Islet of Langerhans (tissue), 1 donor: ENCODE measurements around the gene SERP2.

Source experiments
- FAIRE-seq: peaks from one replicate; lab custom pipeline; 2011; peaks lifted over from hg19 to GRCh38; lab: Jason Lieb, UNC

The SERP2 gene

DNA sequence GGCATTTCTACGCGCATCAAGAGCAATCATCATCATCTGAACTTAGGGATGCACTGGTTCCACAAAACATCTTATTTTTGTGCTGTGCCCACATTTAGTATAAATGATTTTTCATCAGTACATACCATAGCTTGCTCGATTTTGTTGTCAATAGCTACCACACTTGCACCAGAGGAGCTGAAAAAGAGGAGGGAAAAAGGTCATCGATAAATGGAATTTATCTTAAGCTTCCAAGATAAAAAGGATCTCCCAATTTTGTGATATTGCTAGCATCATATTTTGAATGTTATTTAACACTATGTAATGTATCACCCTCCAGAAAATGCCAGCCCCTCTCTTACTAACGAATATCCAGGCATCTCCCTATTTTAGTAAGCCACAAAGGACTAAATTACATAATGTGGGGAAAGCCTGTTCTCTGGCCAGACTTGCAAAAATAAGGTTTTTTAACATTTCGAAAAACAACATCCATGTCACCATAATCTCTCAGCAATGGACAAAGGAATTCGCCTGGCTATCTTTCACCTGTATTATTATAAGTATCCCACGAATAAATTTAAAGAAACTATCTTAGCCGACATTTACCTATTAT lies 62.4 kb downstream of the SERP2 start:
- FAIRE-seq: peak; percentile 94

DNA sequence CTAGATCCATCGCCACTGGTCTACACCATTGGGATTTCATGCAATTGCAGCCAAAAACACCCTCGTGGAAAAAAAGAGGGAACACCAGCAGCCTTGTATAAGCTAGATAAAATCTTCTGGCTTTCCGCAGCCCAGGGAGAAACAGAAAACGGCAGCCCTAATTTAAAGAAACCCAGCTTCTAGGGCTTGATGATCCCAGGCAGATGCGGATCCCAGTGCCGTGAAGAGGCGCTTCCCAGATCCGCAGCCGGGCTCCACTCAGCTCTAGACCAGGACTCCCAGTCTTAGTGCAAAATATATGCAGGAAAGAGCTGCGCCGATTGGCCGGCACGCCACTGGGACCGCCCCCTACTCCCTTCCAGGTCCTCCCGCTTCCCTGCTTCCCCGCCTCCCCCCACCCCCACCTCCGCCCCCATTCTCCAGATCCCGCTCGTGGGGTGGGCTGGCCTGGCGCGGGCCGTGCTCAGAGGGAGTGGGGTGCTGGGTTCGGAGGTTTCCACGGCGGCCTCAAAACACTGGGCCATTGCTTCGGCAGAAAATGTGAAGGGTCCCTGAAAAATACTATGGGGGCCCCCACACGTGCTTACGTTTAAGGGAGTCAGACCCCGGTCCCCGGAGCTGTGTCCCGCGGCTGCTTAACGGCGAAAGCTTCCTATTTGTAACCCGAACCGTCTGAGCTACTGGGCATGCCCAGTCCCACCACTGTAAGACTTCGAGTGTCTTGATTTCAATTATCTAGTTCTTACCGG lies 63.1 kb downstream of the SERP2 start:
- peak; percentile 78 for FAIRE-seq

DNA sequence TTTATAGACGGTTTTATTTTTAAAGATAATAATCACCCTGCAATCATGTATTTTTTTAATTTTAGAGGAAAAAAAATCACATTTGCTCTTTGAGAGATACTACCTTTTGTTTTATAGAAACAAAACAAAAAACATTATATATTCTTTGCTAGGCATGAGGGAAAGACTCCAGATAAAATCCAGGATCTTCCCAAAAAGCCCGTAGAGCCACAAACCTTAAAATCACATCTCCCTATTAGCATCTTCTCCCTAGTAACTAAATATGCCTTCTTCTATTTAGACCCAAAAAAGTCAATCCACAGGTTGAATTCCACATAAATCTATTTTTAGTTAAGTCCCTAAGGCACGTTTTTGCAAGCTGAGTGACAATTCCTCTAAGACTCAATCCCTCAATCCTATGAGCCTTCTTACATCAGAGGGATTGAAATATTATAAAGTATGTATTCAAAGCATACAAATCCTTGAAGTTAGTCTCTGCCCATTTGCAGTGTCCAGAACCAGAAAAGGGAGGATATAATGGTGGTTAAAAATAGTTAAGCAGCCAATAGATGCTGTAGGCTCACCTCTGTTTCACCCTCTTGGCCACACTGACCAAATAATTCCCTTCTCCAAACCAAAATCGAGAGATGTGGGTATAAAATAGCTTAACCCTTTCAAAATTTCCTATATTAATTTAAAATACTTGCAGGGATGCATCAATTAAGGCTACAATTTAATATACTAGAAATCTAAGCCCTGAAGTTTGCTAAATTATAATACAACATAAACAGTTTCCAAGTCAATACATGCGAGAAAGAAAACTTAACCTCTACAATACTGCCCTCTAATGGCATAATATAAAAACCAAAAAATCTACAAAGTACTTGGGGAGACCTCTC lies 64.0 kb downstream of the SERP2 start:
- peak; percentile 100 for FAIRE-seq

DNA sequence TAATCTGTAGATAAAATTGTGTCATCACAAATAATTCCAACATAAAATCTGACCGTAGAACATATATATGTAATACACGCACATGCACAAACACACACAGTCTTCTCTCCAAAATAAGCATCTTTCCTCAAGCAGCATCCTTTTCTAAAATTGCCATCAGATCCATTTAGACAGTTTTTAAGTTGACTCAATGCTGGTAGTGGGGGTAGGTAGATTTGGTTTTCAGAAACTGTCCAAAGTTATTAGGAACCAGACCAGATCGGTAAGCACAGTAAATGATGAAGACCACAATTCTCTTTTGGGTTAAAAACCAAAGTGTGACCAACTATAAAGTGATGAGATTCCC lies 64.6 kb downstream of the SERP2 start:
- no peak for FAIRE-seq

DNA sequence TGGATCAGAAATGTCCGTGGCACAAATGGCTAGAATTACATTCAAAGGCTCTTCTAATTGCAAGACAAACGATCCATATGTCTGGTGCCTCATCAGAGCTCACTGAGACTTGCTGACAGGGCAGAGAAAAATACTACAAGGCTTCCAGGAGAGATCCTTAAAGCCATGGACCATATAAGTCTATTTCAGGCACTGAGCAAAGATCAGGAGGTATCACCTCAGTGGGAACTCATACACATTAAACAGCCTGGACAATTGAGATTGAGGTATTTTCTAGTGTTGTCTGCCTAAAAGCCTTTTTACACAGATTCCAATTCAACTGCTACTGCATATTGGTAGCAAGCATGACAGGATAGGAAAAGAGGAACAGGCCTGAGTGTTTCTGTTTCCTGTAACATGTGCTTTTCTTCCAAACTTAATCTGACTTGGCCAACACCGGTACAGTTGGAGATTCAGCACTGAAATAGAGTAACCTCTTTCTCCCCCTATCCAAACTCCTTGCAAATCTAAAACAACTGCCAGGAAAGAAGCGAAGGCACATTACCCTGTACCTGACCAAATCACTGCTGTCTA lies 65.9 kb downstream of the SERP2 start:
- no peak for FAIRE-seq

DNA sequence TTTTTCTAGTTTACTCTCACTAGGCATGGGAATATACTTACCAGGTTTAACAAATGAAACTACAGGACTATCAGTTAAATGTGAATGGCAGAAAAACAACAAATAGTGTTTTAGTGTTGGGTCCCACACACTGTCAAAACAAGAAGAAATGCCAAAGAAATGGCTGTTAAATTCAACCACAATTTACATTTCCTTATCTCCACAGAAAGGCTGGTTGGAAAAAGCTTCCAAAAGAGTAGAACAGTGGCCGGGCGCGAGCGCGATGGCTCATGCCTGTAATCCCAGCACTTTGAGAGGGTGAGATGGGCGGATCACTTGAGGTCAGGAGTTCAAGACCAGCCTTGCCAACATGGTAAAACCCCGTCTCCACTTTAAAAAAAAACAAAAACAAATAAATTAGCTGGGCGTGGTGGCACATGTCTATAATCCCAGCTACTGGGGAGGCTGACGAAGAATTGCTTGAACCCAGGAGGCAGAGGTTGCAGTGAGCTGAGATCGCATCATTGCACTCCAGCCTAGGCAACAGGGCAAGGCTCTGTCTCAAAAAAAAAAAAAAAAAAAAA lies 66.5 kb downstream of the SERP2 start:
- no peak for FAIRE-seq
